GM12878 (cell line): ENCODE data around the gene DCTN4. TPM values are rescaled to one million over a fixed set of nuclear protein-coding genes. Genes with fewer than 3 reads are reported as not detected.

ENCODE experiments used
- ATAC-seq: fragments of 200-7000 bp; cut with Tn5 transposase; 3 replicates; pipeline ENCODE4 v1.9.1; 2020; ENCODE audit warnings: mild to moderate bottlenecking, moderate library complexity
- BruUV-seq: library from RNA; stranded (reverse); fragments of 400-500 nt; replicated peaks from 2 replicates; lab custom pipeline; 2021; lab: Mats Ljungman, UMichigan
- CTCF ChIA-PET: fragments of 300-600 bp; sonication (Branson Sonifier 250); formaldehyde crosslinking; extraction: SDS; loops from one replicate; lab custom pipeline; 2021; ENCODE audit warnings: inconsistent platforms; lab: Yijun Ruan, JAX
- POLR2A ChIA-PET: fragments of 350-600 bp; formaldehyde crosslinking; extraction: SDS; loops from one replicate; lab custom pipeline; 2021; ENCODE audit warnings: inconsistent platforms; lab: Charles Lee
- RAD21 ChIA-PET: fragments of 300-600 bp; sonication (Branson Sonifier 250); formaldehyde crosslinking; loops from one replicate; lab custom pipeline; 2023; ENCODE audit warnings: antibody characterized with exemption; ENCODE audit not compliant: unreplicated experiment; lab: Charles Lee
- SMC1A ChIA-PET: fragments of 300-600 bp; sonication (Branson Sonifier 250); formaldehyde crosslinking; loops from one replicate; lab custom pipeline; 2023; ENCODE audit not compliant: unreplicated experiment, uncharacterized antibody; lab: Charles Lee
- DNase-seq: peaks from one replicate; pipeline ENCODE4 v3.0.0-alpha.2; 2011; ENCODE audit warnings: low read depth, low spot score
- FAIRE-seq: peaks from 3 replicates; lab custom pipeline; 2011; peaks lifted over from hg19 to GRCh38; lab: Jason Lieb, UNC
- H2AFZ ChIP-seq: 2 replicates; pipeline ENCODE4 v1.6.0; 2011; ENCODE audit warnings: low read depth, low read length, control low read depth; ENCODE audit not compliant: control insufficient read depth
- H3K27ac ChIP-seq: 2 replicates; pipeline ENCODE4 v1.5.1; 2011; ENCODE audit warnings: control low read depth; ENCODE audit not compliant: control insufficient read depth, insufficient read depth
- H3K27me3 ChIP-seq, 2 experiments: replicated peaks in 1 of 2; 2 replicates each; pipeline versions ENCODE4 v1.6.0 to v1.6.1; 2011; ENCODE audit warnings: low read length in 1 of 2; ENCODE audit not compliant: control insufficient read depth in 2 of 2, insufficient read depth in 2 of 2
- H3K36me3 ChIP-seq, 2 experiments: 2 replicates each; pipeline ENCODE4 v1.5.1; 2011; ENCODE audit warnings: low read length in 1 of 2; ENCODE audit not compliant: control insufficient read depth in 2 of 2, insufficient read depth in 2 of 2
- H3K4me1 ChIP-seq: 2 replicates; pipeline ENCODE4 v1.6.1; 2011; ENCODE audit warnings: mild to moderate bottlenecking, low read length, moderate library complexity, mixed read lengths; ENCODE audit not compliant: control insufficient read depth, insufficient read depth
- H3K4me2 ChIP-seq: 2 replicates; pipeline ENCODE4 v1.6.0; 2011; ENCODE audit warnings: control low read depth; ENCODE audit not compliant: control insufficient read depth, insufficient read depth
- H3K4me3 ChIP-seq: fragments of 200-600 bp; sonication (generic); 2 replicates; pipeline ENCODE4 v1.5.1; 2016
- H3K79me2 ChIP-seq: 2 replicates; pipeline ENCODE4 v1.6.0; 2011; ENCODE audit warnings: low read length; ENCODE audit not compliant: control insufficient read depth, insufficient read depth
- H3K9ac ChIP-seq: 2 replicates; pipeline ENCODE4 v1.8.0; 2011; ENCODE audit warnings: low read length, control low read depth, mixed read lengths; ENCODE audit not compliant: control insufficient read depth, insufficient read depth
- H3K9me3 ChIP-seq: replicated peaks from 3 replicates; pipeline ENCODE4 v1.5.1; 2011; ENCODE audit warnings: mild to moderate bottlenecking, low read length; ENCODE audit not compliant: control insufficient read depth, insufficient read depth
- H4K20me1 ChIP-seq: 2 replicates; pipeline ENCODE4 v1.6.0; 2011; ENCODE audit not compliant: control insufficient read depth, insufficient read depth
- ASH2L ChIP-seq: fragments of 300-600, 200-600 bp; sonication (generic); IDR thresholded peaks from 2 replicates; pipeline ENCODE4 v1.6.1; 2017; ENCODE audit warnings: low read depth, mild to moderate bottlenecking, borderline replicate concordance
- BMI1 ChIP-seq: fragments of 450-650 bp; IDR thresholded peaks from 2 replicates; pipeline ENCODE4 v1.6.1; 2016; ENCODE audit warnings: mild to moderate bottlenecking, moderate library complexity, borderline replicate concordance
- CBX3 ChIP-seq: fragments of 200-600 bp; sonication (generic); IDR thresholded peaks from 2 replicates; pipeline ENCODE4 v1.6.1; 2016; ENCODE audit warnings: low read depth, borderline replicate concordance
- CEBPB ChIP-seq, 2 experiments: fragments of 150-350 bp in 1 of 2; IDR thresholded peaks; 2 replicates each; pipeline ENCODE4 v1.6.1; 2012 to 2014; ENCODE audit warnings: low read depth in 2 of 2, low read length in 2 of 2, borderline replicate concordance in 1 of 2, inconsistent platforms in 1 of 2
- CHD1 ChIP-seq: IDR thresholded peaks from 2 replicates; pipeline ENCODE4 v1.6.1; 2012; ENCODE audit warnings: low read depth, low read length, improper control_type of control experiment
- E4F1 ChIP-seq: fragments of 450-650 bp; IDR thresholded peaks from 2 replicates; pipeline ENCODE4 v1.6.1; 2018; ENCODE audit warnings: borderline replicate concordance, mild to moderate bottlenecking; ENCODE audit not compliant: partially characterized antibody
- FOXM1 ChIP-seq: IDR thresholded peaks from 2 replicates; pipeline ENCODE4 v1.6.1; 2012; ENCODE audit warnings: low read depth, mild to moderate bottlenecking, inconsistent platforms, low read length, moderate library complexity
- HDAC2 ChIP-seq: fragments of 200-600 bp; sonication (generic); IDR thresholded peaks from 2 replicates; pipeline ENCODE4 v1.6.1; 2017
- IRF4 ChIP-seq: IDR thresholded peaks from 2 replicates; pipeline ENCODE4 v1.6.1; 2011; ENCODE audit warnings: low read depth, low read length
- JUND ChIP-seq: IDR thresholded peaks from 2 replicates; pipeline ENCODE4 v1.6.1; 2012; ENCODE audit warnings: low read depth, mild to moderate bottlenecking, low read length, improper control_type of control experiment, moderate library complexity
- MTA3 ChIP-seq: IDR thresholded peaks from 2 replicates; pipeline ENCODE4 v1.6.1; 2012; ENCODE audit warnings: low read length, inconsistent platforms, borderline replicate concordance
- POLR2A ChIP-seq: IDR thresholded peaks from 2 replicates; pipeline ENCODE4 v1.6.1; 2011; ENCODE audit warnings: low read depth, mild to moderate bottlenecking, low read length
- RUNX3 ChIP-seq: IDR thresholded peaks from 2 replicates; pipeline ENCODE4 v1.6.1; 2012; ENCODE audit warnings: low read length, inconsistent platforms
- SREBF2 ChIP-seq: IDR thresholded peaks from 2 replicates; pipeline ENCODE4 v1.6.1; 2012; ENCODE audit warnings: mild to moderate bottlenecking, low read length
- TAF1 ChIP-seq: IDR thresholded peaks from 2 replicates; pipeline ENCODE4 v1.6.1; 2011; ENCODE audit warnings: mild to moderate bottlenecking, low read depth, low read length, borderline replicate concordance
- TCF3 ChIP-seq: IDR thresholded peaks from 2 replicates; pipeline ENCODE4 v1.6.1; 2012; ENCODE audit warnings: low read depth, mild to moderate bottlenecking, low read length, borderline replicate concordance; ENCODE audit not compliant: insufficient read depth
- USF1 ChIP-seq: IDR thresholded peaks from 2 replicates; pipeline ENCODE4 v1.6.1; 2011; ENCODE audit warnings: borderline replicate concordance, low read depth, mild to moderate bottlenecking, moderate library complexity, mixed read lengths, low read length; ENCODE audit not compliant: insufficient read depth; ENCODE audit errors: extremely low read length
- ZSCAN29 ChIP-seq: fragments of 450-650 bp; IDR thresholded peaks from 2 replicates; pipeline ENCODE4 v1.6.1; 2017; ENCODE audit warnings: mild to moderate bottlenecking, moderate library complexity
- WGBS: methylation state at CpG from one replicate; pipeline ENCODE4 v1.1.6; 2016; ENCODE audit warnings: low lambda C conversion rate; ENCODE audit not compliant: insufficient replicate concordance, insufficient coverage; ENCODE audit errors: missing lambda C conversion rate; 5-methylcytosine and 5-hydroxymethylcytosine counted together
- in situ Hi-C: fragments of 300-500 bp; cut with MboI; formaldehyde crosslinking; loops from 9 replicates; pipeline ENCODE4 v1.14.3; 2018; ENCODE audit warnings: mixed read lengths
- intact Hi-C: fragments of 100-400 bp; cut with micrococcal nuclease; formaldehyde crosslinking; loops from one replicate; pipeline ENCODE4 v1.14.2; 2022; ENCODE audit not compliant: unreplicated experiment
- polyA plus RNA-seq, 11 experiments: library from polyadenylated mRNA; depleted of rRNA in 4 of 11; unstranded in 6 of 11; stranded (reverse) in 5 of 11; fragments of >200 nt; fragmentation: Nextera tagmentation in 4 of 11; fragmentation: Illumina TruSeq in 1 of 11; extraction: Ambion mirVana in 4 of 11; extraction: Trizol in 1 of 11; gene quantifications; 1 replicate in 1 of 11; 2 replicates in 10 of 11; pipeline versions ENCODE4 v1.2.1 to v1.2.3, GENCODE V29; 2011 to 2016; ENCODE audit warnings: inconsistent platforms in 2 of 11, missing spikeins in 2 of 11, low read depth in 1 of 11
- total RNA-seq, 4 experiments: library from RNA; depleted of rRNA in 3 of 4; stranded (reverse); fragments of >200 nt in 3 of 4; fragmentation: Illumina TruSeq in 1 of 4; extraction: Trizol in 1 of 4; gene quantifications; 2 replicates each; pipeline versions ENCODE4 v1.2.1 to v1.2.3, GENCODE V29; 2013 to 2021
- TF ChIP-seq, protein P1 (sequence below): fragments of 450-650 bp; IDR thresholded peaks from 2 replicates; pipeline ENCODE4 v1.6.1; 2017; ENCODE audit warnings: borderline replicate concordance

DCTN4 gene
- total and polyA plus RNA-seq, 10 of the 15 experiments (the other 5 are each of a cell fraction or from before 2014, with no cell fraction given): 7.6 to 27.8 (median 18.0) TPM

GRCh38 chr5:150672237-150672883, 86.5 kb downstream of the DCTN4 start:
- peak; percentile 62 for ATAC-seq
- H3K4me2 ChIP-seq: peak overlapping the region; percentile 77
- peak overlapping the region; percentile 71 for H2AFZ ChIP-seq
- H3K27me3 ChIP-seq: peaks cover 2 to 19% of the 10 kb centered on the region in 2 experiments; a peak in 2 of 4 replicates
- H3K4me1 ChIP-seq: no peaks in the 10 kb centered on the region
- no TSS peak for BruUV-seq
- H3K9ac ChIP-seq: no peak overlapping the region; the same call in 1 of the 2 replicates
- RAD21 ChIA-PET: no interaction called here
- CTCF ChIA-PET: no interaction called here
- DNase-seq: no peak
- no peaks in the 10 kb centered on the region for H3K79me2 ChIP-seq
- no peak for TF ChIP-seq JUND
- TF ChIP-seq TCF3: no peak
- TF ChIP-seq RUNX3: no peak
- no peak for TF ChIP-seq USF1
- TF ChIP-seq ZSCAN29: no peak
- TF ChIP-seq CEBPB (IDR thresholded peaks at IDR 0.05; ENCODE audit: borderline replicate concordance in 1 of 2, low read depth in 2 of 2, low read length in 2 of 2): no peak
- TF ChIP-seq SREBF2: no peak
- no peak for TF ChIP-seq CBX3
- no peak for TF ChIP-seq POLR2A
- no peak for TF ChIP-seq BMI1
- TF ChIP-seq FOXM1: no peak
- TF ChIP-seq IRF4: no peak
- no peak for TF ChIP-seq ASH2L
- TF ChIP-seq, protein P1, sequence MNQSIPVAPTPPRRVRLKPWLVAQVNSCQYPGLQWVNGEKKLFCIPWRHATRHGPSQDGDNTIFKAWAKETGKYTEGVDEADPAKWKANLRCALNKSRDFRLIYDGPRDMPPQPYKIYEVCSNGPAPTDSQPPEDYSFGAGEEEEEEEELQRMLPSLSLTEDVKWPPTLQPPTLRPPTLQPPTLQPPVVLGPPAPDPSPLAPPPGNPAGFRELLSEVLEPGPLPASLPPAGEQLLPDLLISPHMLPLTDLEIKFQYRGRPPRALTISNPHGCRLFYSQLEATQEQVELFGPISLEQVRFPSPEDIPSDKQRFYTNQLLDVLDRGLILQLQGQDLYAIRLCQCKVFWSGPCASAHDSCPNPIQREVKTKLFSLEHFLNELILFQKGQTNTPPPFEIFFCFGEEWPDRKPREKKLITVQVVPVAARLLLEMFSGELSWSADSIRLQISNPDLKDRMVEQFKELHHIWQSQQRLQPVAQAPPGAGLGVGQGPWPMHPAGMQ: no peak
- no peak for TF ChIP-seq E4F1
- TF ChIP-seq HDAC2: no peak
- TF ChIP-seq CHD1: no peak
- TF ChIP-seq TAF1: no peak
- no peak for TF ChIP-seq MTA3
- peak overlapping the region; percentile 50; the same call in 1 of the 2 replicates for H3K4me3 ChIP-seq
- H3K9me3 ChIP-seq: no peaks in the 10 kb centered on the region
- intact Hi-C loops: no loop called here
- H3K27ac ChIP-seq: no peak overlapping the region
- in situ Hi-C loops: no loop called here
- H4K20me1 ChIP-seq: no peaks in the 10 kb centered on the region
- SMC1A ChIA-PET: no interaction called here
- WGBS: 9% methylated on average over 25 of the region's 38 CpGs
- POLR2A ChIA-PET: no interaction called here
- H3K36me3 ChIP-seq: no peaks in the 10 kb centered on the region
- FAIRE-seq: no peak
